ENCODE results near the gene GRM7. TPM values are rescaled to one million over a fixed set of nuclear protein-coding genes. Genes with fewer than 3 reads are reported as not detected.

The GRM7 gene
- total RNA-seq, 2 donors from 2014 or later: 0.10 TPM; not detected in 1

DNA sequence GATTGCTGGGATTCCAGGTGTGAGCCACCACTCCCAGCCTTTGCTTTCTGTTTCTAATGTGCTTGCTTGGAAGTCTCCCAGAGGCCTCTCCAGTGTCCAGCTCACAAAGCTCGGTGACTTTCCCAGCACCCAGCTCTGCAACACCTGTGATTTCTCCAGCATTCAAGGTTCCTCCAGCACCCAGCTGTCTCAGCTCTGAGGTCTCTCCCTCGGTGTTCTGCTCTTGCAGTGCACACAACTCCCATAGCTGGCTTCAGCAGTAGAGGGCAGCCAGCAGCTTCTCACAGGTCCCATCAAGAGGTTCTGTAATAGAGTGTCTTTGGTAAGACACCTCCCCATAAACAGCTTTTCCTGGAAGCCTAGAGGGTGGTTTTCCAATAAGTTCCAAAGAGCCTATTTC is 75.1 kb downstream of the GRM7 start:
- ATAC-seq (no peak), DNase-seq (no peak)
- intact Hi-C loops (cut with DNase I): no loop called here

DNA sequence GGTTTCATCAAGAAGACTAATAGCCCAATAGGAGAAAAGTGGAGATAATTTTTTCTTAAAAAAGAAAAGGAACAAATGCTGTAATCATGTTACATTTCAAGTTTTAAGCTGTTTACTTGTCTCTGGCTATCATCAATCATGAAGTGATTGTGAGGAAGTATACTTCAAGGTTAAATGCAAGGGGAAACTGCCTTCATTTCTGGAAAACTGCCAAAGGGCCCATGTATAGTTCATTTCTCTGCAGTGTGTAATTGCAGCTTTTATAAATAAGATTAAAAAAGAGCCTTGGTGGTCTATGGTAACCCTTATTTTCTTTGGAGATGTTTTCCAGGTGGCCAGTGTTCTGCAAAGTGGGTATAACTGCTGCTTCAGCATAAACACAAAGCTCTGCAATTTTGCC is 101.9 kb downstream of the GRM7 start:
- DNase-seq: no peak
- no peak for ATAC-seq
- intact Hi-C loops (cut with DNase I): no loop called here

DNA sequence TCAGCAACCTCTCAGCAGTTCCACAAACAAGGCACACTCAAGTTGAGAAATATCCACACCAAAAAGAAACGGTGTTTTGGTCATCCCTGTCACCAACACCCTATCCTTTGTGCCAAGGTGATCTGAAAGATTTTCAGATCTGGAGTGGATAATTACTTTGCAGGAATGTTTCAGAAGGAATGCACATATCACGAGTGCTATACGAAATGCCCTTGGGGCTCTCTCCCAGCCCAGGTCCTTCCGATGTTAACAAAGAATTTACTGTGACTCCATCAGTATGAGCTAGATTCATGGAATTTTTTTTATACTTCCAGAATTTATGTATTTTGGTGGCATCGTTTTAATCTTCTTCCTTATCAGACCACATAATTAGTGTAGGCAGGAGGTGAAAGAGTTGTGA is 105.0 kb downstream of the GRM7 start:
- intact Hi-C loops (cut with DNase I): no loop called here
- ATAC-seq (no peak), DNase-seq (no peak)

DNA sequence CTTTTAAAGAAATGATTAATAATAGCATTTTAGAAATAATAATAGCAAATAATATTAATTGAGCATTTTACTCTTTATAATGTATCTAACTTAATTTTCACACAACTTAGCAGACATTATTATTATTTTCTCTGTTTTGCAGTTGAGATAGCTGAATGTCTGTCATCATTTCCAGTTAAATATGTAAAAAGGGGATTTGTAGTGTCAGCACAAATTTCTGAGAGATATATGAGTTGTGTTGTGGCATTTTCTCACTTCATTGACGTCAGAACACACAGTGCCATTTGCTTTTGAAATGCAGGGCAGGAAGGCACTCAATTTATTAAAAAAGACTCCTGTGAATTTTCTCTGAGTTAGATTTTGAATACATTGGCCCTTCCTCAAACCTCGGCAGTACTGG is 111.0 kb downstream of the GRM7 start:
- ATAC-seq (no peak), DNase-seq (no peak)
- intact Hi-C loops (cut with DNase I): no loop called here

DNA sequence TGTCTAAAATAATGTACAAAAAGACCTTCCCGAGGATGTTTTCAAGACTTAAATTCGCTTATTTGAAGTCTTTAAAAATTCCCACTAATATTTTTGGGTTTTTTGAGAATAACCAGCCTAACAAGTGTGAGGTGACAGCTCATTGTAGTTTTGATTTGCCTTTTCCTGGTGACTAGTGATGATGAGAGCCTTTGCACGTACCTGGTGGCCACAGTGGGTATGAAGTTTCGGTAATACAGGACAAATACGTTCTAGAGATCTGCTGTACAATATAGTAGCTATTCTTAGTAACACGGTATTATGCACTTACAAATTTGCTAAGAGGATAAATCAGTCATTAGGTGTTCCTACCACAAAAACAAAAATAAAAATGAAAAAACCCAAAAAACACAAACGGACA is 124.9 kb downstream of the GRM7 start:
- intact Hi-C loops (cut with DNase I): no loop called here
- ATAC-seq (no peak), DNase-seq (no peak)

DNA sequence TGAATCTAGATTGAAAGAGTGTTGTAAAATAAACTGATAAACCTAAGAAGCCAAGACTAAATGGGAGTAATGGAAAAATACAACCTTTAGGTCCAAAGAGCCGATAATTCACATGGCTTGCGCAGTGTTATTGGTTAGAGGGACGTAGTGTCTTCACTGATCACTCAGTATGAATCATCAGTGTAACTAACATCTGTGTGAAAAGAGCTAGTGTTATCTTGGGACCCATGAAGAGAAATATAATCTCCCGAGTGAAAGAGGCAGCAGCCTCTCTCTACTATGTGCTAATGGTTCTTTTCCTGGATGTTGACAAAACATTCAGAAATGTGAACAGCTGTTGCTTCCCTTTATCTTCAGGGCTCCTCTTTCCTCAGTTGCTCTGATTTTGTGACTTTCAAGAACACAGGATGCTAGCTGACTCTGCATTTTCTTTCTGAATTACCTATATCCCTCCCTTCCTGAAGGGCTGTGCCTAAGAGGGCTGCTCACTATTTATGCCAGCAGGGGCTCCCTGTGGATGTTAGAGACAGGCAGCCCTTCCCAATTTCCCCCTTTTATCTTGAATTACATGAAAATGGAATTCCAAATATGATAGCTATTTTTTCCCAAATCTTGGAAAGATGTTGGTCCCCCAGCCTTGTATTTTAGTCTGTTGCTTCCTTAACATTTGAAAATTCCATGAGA is 128.8 kb downstream of the GRM7 start:
- ATAC-seq (no peak), DNase-seq (no peak)
- intact Hi-C loops (cut with DNase I): loop anchor here in 1 of 2 donors (10.0 kb wide), 1 partner anchor 555 kb away; no protein-coding TSS in a partner anchor

DNA sequence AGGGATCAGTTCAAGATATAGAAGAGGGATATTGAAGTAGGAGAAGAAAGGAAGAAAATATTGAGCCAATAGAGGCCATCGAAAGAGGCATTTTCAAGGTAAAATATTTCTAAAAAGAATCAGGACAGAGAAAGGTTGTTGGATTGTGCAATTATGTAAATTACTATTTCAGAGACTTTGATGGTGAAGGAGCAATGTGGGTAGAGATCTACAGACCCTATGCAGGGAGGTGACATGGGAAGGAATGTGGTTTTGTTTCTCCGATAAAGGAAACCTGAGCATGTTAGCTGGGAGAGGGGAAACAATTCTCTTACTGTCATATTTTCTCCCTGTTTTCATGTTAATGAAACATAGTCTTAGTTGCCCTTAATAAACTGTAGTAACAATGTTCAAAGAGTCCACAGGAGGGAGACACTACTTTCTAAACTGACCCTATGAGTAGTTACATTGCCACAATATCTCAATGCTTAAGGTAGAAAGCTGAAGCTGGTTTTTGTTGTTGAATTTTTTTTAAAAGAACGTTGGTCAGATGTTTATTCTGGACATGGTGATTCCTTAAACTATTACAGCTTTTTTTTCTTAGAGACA is 133.3 kb downstream of the GRM7 start:
- intact Hi-C loops (cut with DNase I): loop anchor here in 1 of 2 donors (10.0 kb wide), 1 partner anchor 551 kb away; no protein-coding TSS in a partner anchor
- ATAC-seq: no peak
- no peak for DNase-seq

DNA sequence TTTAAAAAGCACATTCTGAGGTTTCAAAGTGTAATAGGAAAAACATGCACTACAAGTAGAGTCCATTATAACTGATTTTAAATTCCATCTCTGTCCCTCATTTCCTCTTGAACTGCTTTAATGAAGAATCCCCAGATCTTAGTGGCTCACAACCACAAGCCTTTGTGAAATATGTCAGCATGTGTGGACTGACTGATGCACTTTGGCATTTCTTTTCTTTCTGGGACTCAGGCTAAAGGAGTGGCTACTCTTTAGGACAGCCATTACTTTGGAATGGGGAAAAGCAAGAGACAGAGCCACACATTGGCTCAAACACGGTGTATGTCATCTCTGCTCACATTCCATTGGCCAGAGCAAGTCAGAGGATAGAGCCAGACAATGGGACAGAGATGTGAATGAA is 139.6 kb downstream of the GRM7 start:
- intact Hi-C loops (cut with DNase I): no loop called here
- no peak for DNase-seq
- ATAC-seq: no peak

DNA sequence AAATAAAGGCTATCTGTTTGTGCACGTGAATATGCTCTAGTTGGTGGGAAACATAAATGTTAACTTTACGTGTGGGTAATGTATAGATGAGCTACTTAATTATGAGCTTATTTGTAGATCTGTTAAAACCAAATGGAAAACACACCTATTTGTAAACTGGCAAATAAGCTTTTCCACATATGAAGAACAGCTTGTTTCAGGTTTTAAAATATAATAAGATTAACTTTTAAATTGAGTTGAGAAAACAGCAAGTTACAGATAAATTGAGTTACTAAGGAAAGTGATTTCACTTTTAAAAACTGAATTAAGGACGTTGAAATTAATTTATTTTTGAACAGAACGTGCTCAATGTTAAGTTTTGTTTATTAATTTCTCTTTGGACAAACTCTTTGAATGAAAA is 140.5 kb downstream of the GRM7 start:
- ATAC-seq: no peak
- intact Hi-C loops (cut with DNase I): no loop called here
- no peak for DNase-seq

DNA sequence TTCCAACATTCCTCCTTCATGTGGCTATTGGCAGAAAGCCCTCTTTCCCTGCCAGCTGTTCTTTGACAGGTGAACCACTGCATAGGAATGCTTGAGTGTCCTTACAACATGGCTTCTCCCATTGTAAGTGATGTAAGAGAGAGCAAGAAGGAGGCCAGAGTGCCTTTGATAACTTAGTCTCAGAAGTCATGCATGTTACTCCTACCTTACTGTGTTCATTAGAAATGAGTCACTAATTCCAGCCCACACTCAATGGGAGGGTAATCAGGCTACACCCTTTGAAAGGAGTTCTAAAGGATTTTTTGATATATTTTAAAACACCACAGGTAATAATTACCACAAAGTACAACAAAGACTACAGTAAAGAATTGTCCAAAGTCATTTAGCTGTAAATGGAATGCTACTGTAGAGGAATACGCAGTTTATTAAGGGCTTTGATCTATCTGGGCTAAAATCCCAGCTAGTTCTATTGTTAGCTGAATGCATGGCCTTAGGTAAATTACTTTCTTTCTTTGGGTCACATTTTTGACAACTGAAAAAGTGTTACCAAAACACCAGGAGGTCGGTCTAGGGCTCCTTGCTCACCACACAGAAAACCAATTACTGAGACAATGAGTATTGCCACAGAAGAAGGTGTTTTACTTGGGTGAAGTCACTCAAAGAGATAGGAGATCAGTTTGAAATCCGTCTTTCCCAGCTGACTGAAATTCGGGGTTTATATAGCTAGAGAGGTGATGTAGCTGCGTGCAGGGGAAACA is 154.9 kb downstream of the GRM7 start:
- ATAC-seq: no peak
- DNase-seq: no peak
- intact Hi-C loops (cut with DNase I): no loop called here

DNA sequence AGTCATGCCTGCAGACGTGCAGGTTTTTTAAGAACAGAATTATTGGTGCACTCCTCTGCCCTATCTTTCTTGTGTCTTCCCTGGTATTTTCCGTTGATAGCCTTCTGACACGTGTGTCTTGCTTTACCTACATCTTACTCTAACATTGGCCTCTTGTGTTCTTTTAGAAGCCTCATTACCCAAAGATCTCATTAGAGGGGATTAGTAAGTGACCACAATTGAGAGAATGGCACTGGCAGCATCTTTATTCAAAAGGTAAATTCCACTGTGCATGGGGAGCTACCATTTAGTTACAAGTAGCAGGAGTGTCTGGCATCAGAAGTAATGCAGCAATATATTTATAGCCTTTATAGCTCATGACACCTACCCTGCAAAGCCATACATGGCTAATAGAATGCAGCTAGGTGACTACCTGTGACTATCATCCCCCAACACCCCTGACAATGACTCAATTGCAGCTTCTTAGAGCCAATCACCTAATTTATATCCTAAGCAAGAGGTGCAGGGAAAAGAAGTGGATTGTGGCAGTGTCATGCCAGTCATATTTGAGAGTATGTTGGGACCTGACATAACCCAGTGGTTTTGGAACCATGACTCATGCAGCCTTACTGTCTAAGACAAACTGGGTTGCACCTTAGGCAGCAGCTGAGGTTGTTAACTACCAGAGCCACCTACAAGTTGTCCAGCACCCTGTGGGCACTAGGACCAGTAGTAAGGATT is 164.8 kb downstream of the GRM7 start:
- intact Hi-C loops (cut with DNase I): no loop called here
- ATAC-seq (no peak), DNase-seq (no peak)

DNA sequence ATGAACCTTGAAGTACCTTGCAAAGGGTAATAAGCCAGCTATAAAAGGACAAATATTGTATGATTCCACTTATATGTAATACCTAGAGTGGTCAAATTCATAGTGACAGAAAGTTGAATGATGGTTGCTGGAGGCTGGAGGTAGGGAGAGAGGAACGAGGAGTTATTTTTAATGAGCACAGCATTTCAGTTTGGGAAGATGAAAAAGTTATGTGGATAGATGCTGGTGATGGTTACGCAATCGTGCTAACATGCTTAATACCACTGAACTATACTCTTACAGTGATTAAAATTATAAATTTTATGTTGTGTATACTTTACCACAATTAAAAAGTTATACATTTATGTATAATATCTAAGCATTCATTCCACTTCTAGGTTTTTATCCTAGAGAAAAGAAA is 168.6 kb downstream of the GRM7 start:
- ATAC-seq (no peak), DNase-seq (no peak)
- intact Hi-C loops (cut with DNase I): no loop called here

DNA sequence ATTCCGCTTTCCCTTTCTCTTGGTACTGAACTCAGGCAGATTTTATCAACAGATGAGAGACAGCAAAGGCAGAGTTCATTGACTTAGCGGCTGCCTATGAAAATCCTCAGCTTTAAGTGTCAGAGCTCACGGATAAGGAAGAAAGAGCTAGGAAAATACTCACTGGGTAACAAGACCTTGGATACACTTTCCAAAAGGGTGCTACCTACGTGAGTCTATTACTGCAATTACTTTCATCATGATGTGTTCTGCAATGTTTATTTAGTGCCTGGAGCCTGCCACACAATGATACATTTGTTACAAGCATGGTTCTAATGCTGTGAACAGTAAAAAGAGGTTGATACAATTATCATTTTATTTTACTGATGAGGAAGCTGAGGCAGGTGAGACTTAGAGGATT is 177.5 kb downstream of the GRM7 start:
- ATAC-seq: no peak
- intact Hi-C loops (cut with DNase I): no loop called here

DNA sequence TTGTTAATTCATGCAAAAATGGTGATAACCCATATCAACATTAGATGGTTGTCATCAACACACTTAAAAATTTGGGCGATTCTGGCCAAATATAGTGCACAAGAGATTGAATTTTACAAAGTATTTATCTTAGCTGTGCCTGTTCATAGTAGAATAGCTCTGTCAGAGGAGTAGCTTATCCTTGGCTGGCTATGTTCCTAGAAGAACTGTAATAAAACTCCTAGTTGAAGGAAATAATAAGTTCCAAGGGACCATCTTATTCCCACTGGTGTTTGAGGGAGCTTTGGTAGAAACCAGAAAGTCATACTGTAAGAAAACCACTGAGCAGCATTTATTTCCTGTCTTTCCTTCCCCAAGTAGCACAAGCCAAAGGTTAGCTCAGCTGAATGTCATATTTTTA is 201.8 kb downstream of the GRM7 start:
- intact Hi-C loops (cut with DNase I): no loop called here
- DNase-seq: no peak
- peak in 1 of 2 donors; percentile 27 for ATAC-seq

More for the DNA sequence above, 177.5 kb downstream of the GRM7 start:
- DNase-seq: no peak

DNA sequence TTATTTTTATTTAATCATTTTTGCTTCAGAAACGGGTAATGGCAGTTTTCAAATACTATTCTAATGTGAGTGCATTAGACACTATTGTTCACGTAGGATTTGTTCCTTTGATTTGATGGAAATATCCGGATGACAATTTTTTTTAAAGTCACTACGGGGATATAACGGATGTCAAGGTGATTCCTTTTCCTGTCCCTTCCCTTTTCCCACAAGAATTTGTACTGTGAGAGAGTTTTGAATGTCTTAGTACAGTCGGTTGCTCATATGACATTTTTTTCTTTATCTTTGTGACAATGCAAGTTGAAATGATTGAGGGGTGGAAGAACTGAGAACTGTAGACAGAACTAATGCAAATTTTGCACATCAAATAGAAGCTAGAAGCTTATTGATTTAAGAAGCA is 209.5 kb downstream of the GRM7 start:
- no peak for DNase-seq
- intact Hi-C loops (cut with DNase I): no loop called here
- ATAC-seq: no peak

DNA sequence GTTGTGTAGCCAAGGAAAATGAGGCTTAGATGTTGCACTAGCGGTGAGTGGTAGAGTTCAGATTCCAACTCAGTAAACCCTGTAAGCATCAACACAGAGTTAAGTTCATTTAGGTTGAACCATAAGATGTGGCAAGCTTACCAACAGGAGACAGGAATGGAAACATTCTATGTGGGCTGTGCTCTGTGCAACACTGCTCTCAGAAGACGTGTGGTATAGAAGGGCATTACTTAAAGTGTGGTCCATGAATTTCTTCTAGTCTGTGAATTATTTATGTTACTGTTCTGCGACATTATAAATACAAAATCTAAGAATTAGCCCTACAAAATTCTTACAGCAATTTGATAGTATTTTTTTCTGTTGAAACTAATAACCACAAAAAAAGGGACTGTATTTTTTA is 213.3 kb downstream of the GRM7 start:
- no peak for DNase-seq
- no peak for ATAC-seq
- intact Hi-C loops (cut with DNase I): no loop called here

DNA sequence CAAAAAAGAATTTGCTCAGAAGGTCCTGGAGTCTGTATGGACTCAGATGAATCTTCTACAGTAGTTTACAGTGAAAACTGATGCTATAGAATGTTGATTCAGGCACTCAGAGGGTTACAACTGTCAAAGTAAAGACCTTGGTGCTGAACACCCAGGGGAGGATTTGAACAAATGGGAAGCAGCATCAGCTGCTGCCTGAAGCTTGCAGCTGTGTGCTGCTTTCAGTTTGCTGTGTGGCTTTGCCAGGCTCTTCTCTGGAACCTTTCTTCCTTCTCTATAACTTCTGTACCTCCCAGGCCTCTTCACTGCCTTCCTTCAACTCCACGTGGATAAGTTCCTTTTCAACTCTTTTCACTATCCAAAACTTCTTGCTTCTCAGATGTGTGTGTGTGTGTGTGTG is 214.2 kb downstream of the GRM7 start:
- intact Hi-C loops (cut with DNase I): no loop called here

DNA sequence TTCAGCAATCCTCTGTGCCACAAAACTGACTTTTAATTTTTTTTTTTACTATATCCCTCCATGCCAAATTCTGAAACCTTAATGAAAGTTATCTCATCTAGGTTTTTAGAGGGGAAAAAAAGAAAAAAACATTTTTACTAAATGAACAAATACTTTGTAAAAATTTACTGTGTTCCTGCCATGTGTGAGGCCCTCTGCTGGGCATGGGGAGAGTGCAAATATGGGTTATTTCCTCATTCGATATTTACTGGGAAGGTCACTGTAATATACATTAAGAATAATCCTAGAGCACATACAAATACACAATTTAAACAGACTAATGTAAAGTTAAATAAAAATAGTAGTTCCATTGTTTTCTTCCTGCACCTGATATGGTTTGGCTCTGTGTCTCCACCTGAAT is 215.0 kb downstream of the GRM7 start:
- no peak for ATAC-seq
- intact Hi-C loops (cut with DNase I): no loop called here
- DNase-seq: no peak

More for the DNA sequence above, 214.2 kb downstream of the GRM7 start:
- no peak for ATAC-seq
- no peak for DNase-seq

DNA sequence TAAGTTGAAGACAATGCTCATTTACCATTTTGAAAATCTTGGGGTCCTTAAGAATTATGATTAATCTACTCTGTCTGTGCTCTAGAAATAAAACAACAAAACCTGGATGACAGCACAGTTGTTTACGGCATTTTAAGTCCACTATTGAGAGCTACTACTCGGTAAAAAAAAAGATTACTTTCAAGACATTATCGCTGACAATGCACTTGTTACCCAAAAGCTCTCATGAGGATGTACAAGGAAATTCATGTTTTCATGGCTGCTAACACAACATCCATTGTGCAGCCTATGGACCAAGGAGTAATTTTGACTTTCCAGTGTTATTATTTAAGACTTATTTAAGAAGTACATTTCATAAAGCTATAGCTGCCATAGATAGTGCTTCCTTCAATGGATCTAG is 221.3 kb downstream of the GRM7 start:
- no peak for ATAC-seq
- no peak for DNase-seq
- intact Hi-C loops (cut with DNase I): no loop called here

DNA sequence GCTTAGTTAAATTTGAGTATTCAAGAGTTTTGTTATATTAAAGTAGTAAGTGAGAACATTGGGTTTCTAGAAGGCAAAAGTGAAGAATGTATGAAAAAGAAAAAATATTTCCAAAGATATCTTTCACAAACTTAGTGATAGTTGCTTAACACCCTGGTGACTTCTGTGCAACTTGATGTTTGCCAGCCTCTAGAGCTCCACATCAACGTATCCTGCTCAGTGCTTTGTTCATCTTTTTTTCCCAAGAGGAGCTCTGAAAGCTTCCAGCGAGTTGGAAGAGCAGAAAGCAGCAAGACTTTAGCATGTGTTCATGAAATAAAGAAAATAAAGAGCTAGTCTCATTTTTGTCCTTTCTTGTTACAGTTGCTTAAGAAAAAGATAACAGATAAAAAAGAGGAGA is 225.5 kb downstream of the GRM7 start:
- peak in 1 of 2 donors; percentile 68 for ATAC-seq
- DNase-seq: no peak
- intact Hi-C loops (cut with DNase I): no loop called here
